ENCODE data around the gene STX1B.

Gene STX1B

GRCh38 chr16:30995927-30996323, 14.5 kb downstream of the STX1B start:
- no peak for DNase-seq

- DNase-seq = no peak
Measured at GRCh38 chr16:30992931-30993816, 17.3 kb downstream of the STX1B start.

GRCh38 chr16:30992276-30992780, 18.1 kb downstream of the STX1B start:
- DNase-seq = no peak

- DNase-seq = no peak
Measured at GRCh38 chr16:30991052-30991451, 19.4 kb downstream of the STX1B start.

GRCh38 chr16:30990105-30990504, 20.3 kb downstream of the STX1B start:
- no peak for DNase-seq

- DNase-seq = no peak
Measured at GRCh38 chr16:30989469-30990047, 20.9 kb downstream of the STX1B start.

GRCh38 chr16:30987581-30988190, 22.8 kb downstream of the STX1B start:
- no peak for DNase-seq

- no peak for DNase-seq
Measured at GRCh38 chr16:30986129-30986991, 24.1 kb downstream of the STX1B start.

GRCh38 chr16:30985401-30986128, 24.9 kb downstream of the STX1B start:
- DNase-seq = no peak

GRCh38 chr16:30984669-30985400, 25.6 kb downstream of the STX1B start, which contains the start of gene HSD3B7:
Gene HSD3B7, plus strand, starts transcription at chr16:30985207. Its CDS starts 452 bp downstream, at chr16:30985659.
- DNase-seq = peak; percentile 74 to 81

GRCh38 chr16:30983898-30984610, 26.4 kb downstream of the STX1B start:
- DNase-seq = no peak

- no peak for DNase-seq
Measured at GRCh38 chr16:30983289-30983889, 27.0 kb downstream of the STX1B start.

- DNase-seq = no peak
Measured at GRCh38 chr16:30982548-30983288, 27.7 kb downstream of the STX1B start.

GRCh38 chr16:30980959-30981358, 29.5 kb downstream of the STX1B start:
- DNase-seq = no peak

GRCh38 chr16:30980434-30980833, 30.0 kb downstream of the STX1B start:
- no peak for DNase-seq

- DNase-seq = no peak
Measured at GRCh38 chr16:30980023-30980371, 30.4 kb downstream of the STX1B start.

- no peak for DNase-seq
Measured at GRCh38 chr16:30979170-30980022, 31.0 kb downstream of the STX1B start.

GRCh38 chr16:30977502-30977901, 32.9 kb downstream of the STX1B start:
- peak in 1 of 2 donors; percentile 25 for DNase-seq

Measured in CD4-positive, alpha-beta T cell treated with Interferon alpha-2 for 1 hour (primary cell).